ENCODE data around the gene PIK3CA. TPM values are rescaled to one million over a fixed set of nuclear protein-coding genes. Genes with fewer than 3 reads are reported as not detected.

Gene PIK3CA
- total RNA-seq, 1 experiment from 2014 or later, result 12.0 TPM

- no peak overlapping the region for H2AFZ ChIP-seq (ENCODE audit: low read length)
- no peak overlapping the region for H3K18ac ChIP-seq (ENCODE audit: insufficient read length, low read depth, low read length)
- TF ChIP-seq CTCF (conservative IDR thresholded peaks at IDR 0.05), result no peak
- no peak overlapping the region for H3K4ac ChIP-seq (ENCODE audit: low read depth, low read length)
- H3K23ac ChIP-seq (ENCODE audit: insufficient read length, low read depth, low read length), result no peak overlapping the region
- no peaks in the 10 kb centered on the region for H3K27me3 ChIP-seq (ENCODE audit: insufficient read depth, low read length)
- no peaks in the 10 kb centered on the region for H3K9me3 ChIP-seq (ENCODE audit: control insufficient read depth, low read depth, low read length)
- H3K14ac ChIP-seq (ENCODE audit: insufficient read depth, low read length), result no peak overlapping the region
- no peak for DNase-seq
- no CpG with 5 or more reads among the region's 1 CpG for WGBS (ENCODE audit: extremely low coverage, insufficient read length, low lambda C conversion rate)
- no peak overlapping the region for H3T11ph ChIP-seq (ENCODE audit: low read length)
- H3K23me2 ChIP-seq (ENCODE audit: insufficient read length, low read depth, low read length, poor library complexity, severe bottlenecking), result no peaks in the 10 kb centered on the region
- H4K20me1 ChIP-seq (ENCODE audit: control insufficient read depth, insufficient read depth, insufficient read length), result no peaks in the 10 kb centered on the region
- H3K4me3 Mint-ChIP-seq, result no peak overlapping the region
- no peak overlapping the region for H3K4me2 ChIP-seq (ENCODE audit: insufficient read depth, insufficient read length, low read length)
- no peaks in the 10 kb centered on the region for H3K79me2 ChIP-seq (ENCODE audit: insufficient read depth, low read length)
- no peak overlapping the region for H4K5ac ChIP-seq (ENCODE audit: insufficient read length, low read depth, low read length)
- H2BK20ac ChIP-seq (ENCODE audit: low read depth, low read length, poor library complexity, severe bottlenecking), result no peak overlapping the region
- H3K9ac ChIP-seq (ENCODE audit: extremely low read depth, insufficient read length, low read length), result no peak overlapping the region
- H3K4me1 ChIP-seq (ENCODE audit: insufficient read depth, low read length), result no peaks in the 10 kb centered on the region
- H3K27me3 Mint-ChIP-seq (ENCODE audit: low read depth), result no peaks in the 10 kb centered on the region; the same call in 1 of the 2 replicates
- no peak overlapping the region for H2BK15ac ChIP-seq (ENCODE audit: low read depth, low read length)
- H2BK120ac ChIP-seq (ENCODE audit: low read depth, low read length, poor library complexity, severe bottlenecking), result no peak overlapping the region
- no peak overlapping the region for H3K27ac ChIP-seq (ENCODE audit: insufficient read length, low read depth, low read length)
- H4K91ac ChIP-seq (ENCODE audit: insufficient read length, low read depth, low read length), result no peak overlapping the region
- H3K56ac ChIP-seq (ENCODE audit: insufficient read length, low read depth, low read length), result no peak overlapping the region
- no peak overlapping the region for H4K8ac ChIP-seq (replicated peaks; ENCODE audit: insufficient read length, low read depth, low read length)
- H3K27ac Mint-ChIP-seq, result no peak overlapping the region
- no peaks in the 10 kb centered on the region for H3K4me1 Mint-ChIP-seq
- peaks cover 6 to 7% of the 10 kb centered on the region in 2 experiments; a peak in 4 of 5 replicates for H3K9me3 Mint-ChIP-seq
- peaks cover 0 to 6% (median 5%) of the 10 kb centered on the region in 3 experiments; a peak in 2 of 7 replicates for H3K36me3 Mint-ChIP-seq (ENCODE audit: insufficient read depth in 1 of 3, low read depth in 3 of 3)
- H2BK12ac ChIP-seq (ENCODE audit: insufficient read length, low read depth, low read length), result no peak overlapping the region
- H3K79me1 ChIP-seq (ENCODE audit: insufficient read depth, low read depth, low read length, poor library complexity, severe bottlenecking), result no peaks in the 10 kb centered on the region
- no peak overlapping the region for H2AK5ac ChIP-seq (ENCODE audit: insufficient read length, low read length)
- no peak overlapping the region for H2BK5ac ChIP-seq (ENCODE audit: insufficient read length, low read length)
Measured at GRCh38 chr3:179108086-179108485, 40.1 kb upstream of the PIK3CA start.

Data from H9 (cell line).